Neutrophil (primary cell): ENCODE results near the gene IRGQ.

Source experiments
- H3K27ac ChIP-seq: fragments of 200-600 bp; sonication (generic); 2 replicates; pipeline ENCODE4 v1.5.1; 2016; ENCODE audit warnings: mild to moderate bottlenecking, moderate library complexity
- H3K27me3 ChIP-seq: fragments of 200-600 bp; sonication (generic); 2 replicates; pipeline ENCODE4 v1.6.0; 2016; ENCODE audit warnings: mild to moderate bottlenecking
- H3K36me3 ChIP-seq: fragments of 200-600 bp; sonication (generic); 2 replicates; pipeline ENCODE4 v1.5.1; 2017
- H3K4me1 ChIP-seq, 2 experiments: fragments of 200-600 bp in 1 of 2; sonication (generic) in 1 of 2; 1 replicate in 1 of 2; 2 replicates in 1 of 2; pipeline versions ENCODE4 v1.5.1 to v1.6.1; 2013 to 2016; ENCODE audit warnings: low read depth in 1 of 2, low read length in 1 of 2, mild to moderate bottlenecking in 1 of 2, moderate library complexity in 1 of 2; ENCODE audit not compliant: control insufficient read depth in 1 of 2, insufficient read depth in 1 of 2
- H3K4me3 ChIP-seq, 2 experiments: fragments of 200-600 bp in 1 of 2; sonication (generic) in 1 of 2; 1 replicate in 1 of 2; 2 replicates in 1 of 2; pipeline ENCODE4 v1.5.1; 2013 to 2016; ENCODE audit warnings: low read depth in 1 of 2, low read length in 1 of 2, mild to moderate bottlenecking in 1 of 2, moderate library complexity in 1 of 2
- H3K9me3 ChIP-seq: fragments of 200-600 bp; sonication (generic); 2 replicates; pipeline ENCODE4 v1.5.1; 2016
- CTCF ChIP-seq: fragments of 200-600 bp; sonication (generic); IDR thresholded peaks from 2 replicates; pipeline ENCODE4 v1.5.1; 2016; ENCODE audit warnings: antibody characterized with exemption

IRGQ gene

DNA sequence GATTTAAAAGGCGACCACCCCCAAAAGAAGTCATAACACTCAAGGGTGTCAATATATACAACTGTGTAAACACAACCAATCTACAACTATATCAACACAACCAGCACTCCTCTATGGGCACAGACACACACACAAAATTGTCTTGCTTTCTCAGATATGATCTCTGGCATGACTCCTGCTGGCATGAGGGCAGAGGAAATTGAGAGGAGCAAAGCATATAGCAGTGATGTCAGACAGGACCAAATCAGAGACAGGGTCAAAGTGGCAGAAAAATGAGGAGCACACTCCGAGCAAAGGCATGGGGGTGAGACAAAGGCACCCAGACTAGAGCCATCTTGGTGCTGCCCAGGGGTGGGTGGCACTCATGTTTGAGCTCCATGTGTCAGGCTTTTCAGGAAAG is 9.6 kb downstream of the IRGQ start:
- Histone ChIP-seq H3K36me3 (no peaks in the 10 kb centered on the region), H3K27ac (no peak overlapping the region), H3K9me3 (no peaks in the 10 kb centered on the region), H3K4me1 (peaks cover 0 to 3% of the 10 kb centered on the region in 2 experiments), H3K4me3 (no peak overlapping the region), H3K27me3 (no peaks in the 10 kb centered on the region)
- no peak for TF ChIP-seq CTCF

GRCh38 chr19:43584484-43584883 is 11.4 kb downstream of the IRGQ start:
- Histone ChIP-seq H3K27ac (no peak overlapping the region), H3K36me3 (no peaks in the 10 kb centered on the region), H3K27me3 (no peaks in the 10 kb centered on the region), H3K9me3 (no peaks in the 10 kb centered on the region), H3K4me1 (peaks cover 9 to 18% of the 10 kb centered on the region in 2 experiments), H3K4me3 (no peak overlapping the region)
- TF ChIP-seq CTCF = no peak

GRCh38 chr19:43582495-43582894 is 13.4 kb downstream of the IRGQ start:
- H3K27ac ChIP-seq = no peak overlapping the region
- no peaks in the 10 kb centered on the region for H3K36me3 ChIP-seq
- H3K4me1 ChIP-seq = peaks cover 9 to 18% of the 10 kb centered on the region in 2 experiments
- no peak overlapping the region for H3K4me3 ChIP-seq
- no peaks in the 10 kb centered on the region for H3K9me3 ChIP-seq
- no peak for TF ChIP-seq CTCF
- H3K27me3 ChIP-seq = no peaks in the 10 kb centered on the region

DNA sequence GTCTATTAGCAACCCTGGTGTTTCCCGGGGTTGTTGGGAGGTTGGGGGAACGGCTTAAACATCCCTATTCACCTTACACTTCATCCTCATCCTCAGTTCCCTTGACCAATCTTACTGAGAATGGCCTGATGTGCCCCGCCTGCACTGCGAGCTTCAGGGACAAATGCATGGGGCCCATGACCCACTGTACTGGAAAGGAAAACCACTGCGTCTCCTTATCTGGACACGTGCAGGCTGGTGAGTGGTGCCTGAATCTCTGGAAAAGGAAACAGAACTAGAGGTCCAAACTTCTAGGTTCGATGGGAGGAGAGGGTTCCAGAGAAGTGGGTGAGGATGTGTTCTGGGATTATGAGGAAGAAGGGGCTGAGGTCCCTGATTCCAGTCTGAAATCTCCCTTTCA is 14.5 kb downstream of the IRGQ start:
- no peak for TF ChIP-seq CTCF
- Histone ChIP-seq H3K27ac (no peak overlapping the region), H3K36me3 (no peaks in the 10 kb centered on the region), H3K4me3 (no peak overlapping the region), H3K4me1 (peaks cover 9 to 18% of the 10 kb centered on the region in 2 experiments), H3K27me3 (no peaks in the 10 kb centered on the region), H3K9me3 (no peaks in the 10 kb centered on the region)

DNA sequence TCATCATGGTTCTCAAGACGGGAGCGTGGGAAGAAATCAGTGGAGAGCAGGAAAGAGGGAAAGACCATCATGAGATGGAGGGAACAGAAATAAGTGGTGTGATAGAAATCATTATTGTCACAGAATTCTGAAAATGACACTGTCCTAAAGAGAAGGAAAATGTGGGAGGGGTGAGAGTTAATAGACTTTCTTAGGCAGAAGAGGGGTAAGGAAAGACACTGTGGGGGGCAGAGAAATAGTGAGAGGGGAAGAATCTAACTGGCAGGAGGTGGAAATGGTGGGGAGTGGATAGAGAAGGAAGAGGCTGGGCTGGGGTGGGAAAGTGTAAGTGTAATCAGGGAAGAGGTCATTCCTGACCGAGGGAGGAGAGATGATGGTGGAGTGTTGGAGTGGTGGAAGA is 17.1 kb downstream of the IRGQ start:
- Histone ChIP-seq H3K27me3 (no peaks in the 10 kb centered on the region), H3K4me1 (peaks cover 23 to 31% of the 10 kb centered on the region in 2 experiments), H3K27ac (no peak overlapping the region), H3K36me3 (no peaks in the 10 kb centered on the region), H3K9me3 (no peaks in the 10 kb centered on the region), H3K4me3 (no peak overlapping the region)
- TF ChIP-seq CTCF = no peak
